IPS-NIHi11 (cell line): ENCODE results near the gene PLD2.
"Not testable (repeated sequence)": the region's sequence is repeated elsewhere in the genome, so short reads cannot be mapped to it uniquely, and the experiment has no call there.

ENCODE experiments used
- DNase-seq: peaks from one replicate; pipeline ENCODE4 v3.0.0; 2012; ENCODE audit warnings: mixed read lengths, low spot score

Gene PLD2

DNA sequence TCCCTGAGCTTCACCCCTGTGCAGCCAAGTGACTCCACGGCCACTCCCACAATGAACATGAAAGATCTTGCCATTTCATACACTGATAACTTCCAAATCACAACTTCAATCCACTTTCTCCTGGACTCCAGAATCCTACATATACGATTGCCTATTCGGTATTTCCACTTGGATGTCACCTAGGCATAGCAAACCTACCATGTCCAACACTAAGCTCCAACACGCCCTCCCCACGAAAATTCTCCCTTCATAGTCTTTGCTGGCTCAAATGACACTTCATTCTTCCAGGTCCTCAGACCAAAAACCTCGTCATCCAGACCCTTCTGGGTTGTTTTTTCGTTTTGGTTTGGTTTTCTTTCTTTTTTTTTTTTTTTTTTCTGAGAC, 16.3 kb upstream of the PLD2 start:
- DNase-seq: no peak

DNA sequence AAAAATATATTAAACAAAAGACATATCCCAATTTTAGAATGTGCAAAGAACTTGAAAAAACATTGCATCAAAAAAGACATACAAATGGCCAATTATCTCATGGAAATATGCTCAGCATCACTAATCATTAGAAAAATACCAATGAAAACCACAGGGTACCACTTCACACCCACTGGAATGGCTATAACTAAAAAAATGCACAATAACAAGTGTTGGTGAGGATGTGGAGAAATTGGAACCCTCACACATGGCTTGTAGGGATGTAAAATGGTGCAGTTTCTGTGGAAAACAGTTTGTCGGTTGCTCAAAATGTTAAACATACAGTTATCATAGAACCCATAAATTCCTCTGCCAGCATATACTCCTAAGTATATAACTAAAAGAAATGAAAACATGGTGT, 11.8 kb upstream of the PLD2 start:
- DNase-seq: no peak

DNA sequence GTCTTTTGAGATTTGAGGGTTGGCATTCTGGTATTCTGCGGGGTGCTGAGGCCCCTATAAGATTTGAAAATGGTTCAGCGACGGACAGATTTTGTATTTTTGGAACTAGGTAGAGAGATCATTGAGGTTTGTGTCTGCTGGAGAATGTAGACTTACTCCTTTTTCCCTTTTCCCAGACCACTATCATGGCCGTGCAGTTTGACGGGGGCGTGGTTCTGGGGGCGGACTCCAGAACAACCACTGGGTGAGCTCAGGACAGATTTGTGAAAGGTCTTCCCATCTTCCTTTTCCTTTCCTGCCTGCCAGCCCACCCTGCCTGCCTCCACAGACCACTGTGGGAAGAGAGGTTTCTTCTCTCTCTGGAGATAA, 10.4 kb upstream of the PLD2 start:
- peak; percentile 78 for DNase-seq

DNA sequence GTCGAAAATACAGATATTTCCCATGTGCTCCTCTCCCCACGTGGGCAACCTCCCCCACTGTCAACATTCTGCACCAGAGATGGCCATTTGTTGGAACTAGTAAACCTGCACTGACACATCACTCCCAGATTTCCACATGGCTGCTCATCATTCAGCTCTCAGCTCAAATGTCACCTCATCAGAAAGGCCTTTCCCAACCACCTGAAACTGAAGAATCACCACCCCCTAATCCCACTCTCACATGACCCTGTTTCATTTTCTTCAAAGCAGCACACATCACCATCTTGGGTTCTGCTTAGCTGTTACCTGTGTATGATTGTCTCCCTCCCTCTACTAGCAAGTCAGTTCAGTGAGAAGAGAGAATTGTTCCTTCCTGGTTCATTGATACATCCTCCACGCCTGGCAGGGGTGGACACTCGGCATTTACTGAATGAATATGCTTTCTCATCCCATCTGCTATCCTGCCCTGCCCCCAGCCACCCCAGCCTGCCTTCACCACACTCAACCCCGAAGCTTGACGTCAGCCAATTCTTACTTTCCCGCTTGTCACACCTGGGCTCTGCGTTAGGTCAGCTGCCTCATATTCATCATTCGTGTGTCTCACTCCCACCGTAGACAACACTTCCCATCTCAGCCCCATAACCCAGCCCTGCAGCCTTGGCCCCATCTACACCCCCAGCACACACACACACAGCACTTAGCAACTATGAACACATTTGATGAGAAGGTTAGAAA, 6.3 kb upstream of the PLD2 start:
- DNase-seq: no peak

DNA sequence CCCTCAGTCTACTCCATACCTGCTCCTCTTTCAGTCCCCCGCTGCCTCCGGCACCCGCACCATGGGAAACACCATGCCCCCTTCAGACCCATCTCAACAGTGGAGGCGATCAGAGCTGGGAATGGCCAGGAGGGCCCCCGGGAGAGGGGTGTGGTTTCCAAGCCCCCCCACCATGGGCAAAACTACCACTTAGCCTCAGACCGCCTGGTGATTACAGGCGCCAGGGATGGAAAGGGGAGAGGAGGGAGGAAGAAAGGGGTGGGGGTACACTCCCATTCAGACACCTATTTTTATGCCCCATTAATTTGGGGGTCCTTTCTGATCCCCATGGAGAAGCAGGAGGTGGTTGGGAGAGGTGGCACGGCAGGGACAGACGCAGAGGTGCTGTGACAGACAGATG, 4.7 kb upstream of the PLD2 start, which contains the start of gene C17orf114:
Gene C17orf114, minus strand, starts transcription at position 101 of the 400 bp plus-strand sequence.
- no peak for DNase-seq

DNA sequence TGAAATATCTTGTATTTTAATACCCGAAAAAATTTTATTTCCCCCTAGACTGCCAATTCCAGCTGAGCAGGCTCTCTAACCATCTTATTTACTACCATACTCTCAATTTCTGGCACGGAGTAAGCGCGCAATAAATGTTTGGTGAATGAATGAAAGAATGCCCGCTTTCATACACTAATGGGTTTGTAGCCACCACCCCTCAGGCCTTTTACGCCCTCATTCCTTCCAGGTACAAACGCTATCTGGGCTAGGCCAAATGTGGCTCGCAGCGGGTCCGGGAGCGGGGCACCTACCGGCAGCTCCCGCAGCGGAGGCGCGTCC, 536 bp upstream of the PLD2 start:
- no peak for DNase-seq

DNA sequence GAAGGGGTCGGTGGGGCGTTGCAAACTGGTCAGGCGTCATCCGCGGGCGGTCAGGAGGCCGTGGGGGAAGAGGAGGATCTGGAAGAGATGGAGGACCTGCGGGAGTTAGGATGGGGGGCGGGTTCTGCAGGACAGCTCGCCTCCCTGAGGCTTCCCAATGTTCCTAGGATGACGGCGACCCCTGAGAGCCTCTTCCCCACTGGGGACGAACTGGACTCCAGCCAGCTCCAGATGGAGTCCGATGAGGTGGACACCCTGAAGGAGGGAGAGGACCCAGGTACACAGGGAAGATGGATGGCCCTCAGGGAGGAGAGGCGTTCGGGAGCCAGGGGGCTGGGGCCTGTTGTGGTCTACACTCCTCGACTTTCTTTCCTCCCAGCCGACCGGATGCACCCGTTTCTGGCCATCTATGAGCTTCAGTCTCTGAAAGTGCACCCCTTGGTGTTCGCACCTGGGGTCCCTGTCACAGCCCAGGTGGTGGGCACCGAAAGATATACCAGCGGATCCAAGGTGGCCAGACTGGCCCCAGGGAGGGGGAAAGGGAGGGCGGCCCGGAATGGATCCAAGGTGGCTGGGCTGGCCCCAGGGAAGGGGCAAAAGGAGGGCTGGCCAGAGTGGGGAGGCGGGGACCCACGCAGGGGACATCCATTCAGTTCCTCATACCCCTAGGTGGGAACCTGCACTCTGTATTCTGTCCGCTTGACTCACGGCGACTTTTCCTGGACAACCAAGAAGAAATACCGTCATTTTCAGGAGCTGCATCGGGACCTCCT, 839 bp downstream of the PLD2 start:
- DNase-seq: no peak

DNA sequence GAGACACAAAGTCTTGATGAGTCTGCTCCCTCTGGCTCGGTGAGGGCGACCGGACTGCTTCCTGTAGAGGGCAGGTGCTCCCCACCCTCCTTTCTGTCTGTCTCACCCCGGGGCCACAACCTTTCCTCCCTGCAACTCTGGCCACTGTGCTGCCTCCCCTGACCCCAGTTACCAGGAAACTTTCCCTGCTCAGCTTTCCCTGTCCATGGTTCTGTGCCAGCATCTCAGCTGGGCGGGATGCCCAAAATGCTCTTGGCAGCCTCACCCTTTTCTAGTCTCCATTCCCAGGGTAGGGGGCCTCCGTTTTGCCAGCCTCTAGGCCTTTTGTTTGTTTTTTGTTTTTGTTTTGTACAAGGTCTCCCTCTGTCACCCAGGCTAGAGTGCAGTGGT, 1.4 kb downstream of the PLD2 start:
- no peak for DNase-seq

DNA sequence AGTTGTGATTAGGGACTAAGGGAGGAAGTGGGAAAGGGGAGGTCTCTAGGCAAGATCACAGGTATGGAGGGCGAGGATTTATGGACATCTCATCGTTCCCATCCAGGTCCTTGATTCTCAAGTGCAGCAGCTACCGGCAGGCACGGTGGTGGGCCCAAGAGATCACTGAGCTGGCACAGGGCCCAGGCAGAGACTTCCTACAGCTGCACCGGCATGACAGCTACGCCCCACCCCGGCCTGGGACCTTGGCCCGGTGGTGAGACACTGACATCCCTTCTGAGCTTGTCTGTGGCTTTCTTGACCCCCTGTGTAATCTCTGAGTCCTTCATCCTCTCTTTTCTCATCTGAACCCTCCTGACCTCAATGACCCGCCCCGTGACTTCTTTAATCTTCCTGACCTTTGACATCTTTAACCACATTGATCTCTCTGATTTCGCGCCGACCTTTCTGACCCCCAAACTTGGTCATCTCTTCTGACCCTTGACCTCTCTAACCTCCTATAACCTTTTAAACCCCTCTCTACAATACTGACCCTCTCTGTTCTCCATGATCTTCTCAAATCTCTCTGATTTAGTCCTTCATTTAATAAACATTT, 3.8 kb downstream of the PLD2 start:
- DNase-seq: no peak

DNA sequence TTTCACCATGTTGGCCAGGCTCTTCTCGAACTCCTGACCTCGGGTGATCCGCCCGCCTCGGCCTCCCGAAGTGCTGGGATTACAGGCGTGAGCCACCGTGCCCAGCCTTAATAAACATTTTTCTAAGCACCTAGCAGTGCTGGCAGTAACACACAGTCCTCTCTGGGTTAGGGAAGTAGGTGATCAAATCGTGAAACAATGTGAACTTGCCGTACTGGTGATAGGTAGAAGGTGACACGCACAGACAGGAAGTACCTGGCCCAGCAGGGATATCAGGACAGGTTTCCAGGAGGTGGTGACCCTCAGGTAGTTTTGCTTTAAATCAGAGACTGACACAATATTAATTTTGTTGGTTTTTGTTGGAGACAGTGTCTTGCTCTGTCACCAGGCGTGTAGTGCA, 4.5 kb downstream of the PLD2 start:
- DNase-seq: no peak

DNA sequence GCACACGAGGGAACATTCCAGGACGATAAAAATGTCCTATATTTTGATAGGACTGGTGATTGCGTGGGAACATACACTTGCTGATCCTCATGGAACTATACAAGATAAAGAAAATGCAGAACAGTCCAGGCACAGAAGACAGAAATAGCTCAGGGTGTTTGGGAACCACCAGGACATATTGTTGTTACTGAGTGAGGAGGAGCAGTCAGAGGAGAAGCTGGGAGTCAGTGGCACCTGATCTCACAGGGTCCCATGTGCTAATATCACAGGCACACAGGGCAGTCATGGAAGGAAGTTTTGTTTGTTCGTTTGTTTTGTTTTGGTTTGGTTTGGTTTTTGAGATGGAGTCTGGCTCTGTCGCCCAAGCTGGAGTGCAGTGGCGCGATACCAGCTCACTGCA, 5.7 kb downstream of the PLD2 start:
- no peak for DNase-seq

DNA sequence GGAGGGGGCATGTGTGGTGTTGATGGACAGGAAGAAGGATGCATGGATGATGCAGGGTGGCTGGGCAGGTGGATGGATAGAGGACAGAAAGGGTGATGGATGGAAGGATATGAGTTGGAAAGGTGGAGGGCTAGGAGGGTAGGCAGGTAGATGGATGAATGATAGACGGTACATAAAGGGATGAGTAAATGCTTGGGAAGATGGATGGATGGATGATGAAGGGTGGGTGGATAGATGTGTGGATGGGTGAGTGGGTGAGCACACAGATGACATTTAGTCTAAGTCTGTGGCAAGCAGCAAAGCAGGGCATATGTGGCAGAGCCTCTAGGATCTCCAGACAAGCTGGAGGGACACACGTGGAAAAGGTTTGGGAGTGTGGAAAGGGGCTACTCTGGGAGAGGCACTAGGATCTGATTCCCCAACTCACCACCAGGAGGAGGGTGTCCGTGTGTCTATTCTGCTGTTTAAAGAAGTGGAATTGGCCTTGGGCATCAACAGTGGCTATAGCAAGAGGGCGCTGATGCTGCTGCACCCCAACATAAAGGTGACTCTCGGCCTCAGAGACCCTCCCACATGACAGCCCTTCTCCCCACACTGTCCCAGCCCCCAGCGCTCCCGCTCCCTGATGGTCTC, 8.2 kb downstream of the PLD2 start:
- DNase-seq: peak; percentile 54

DNA sequence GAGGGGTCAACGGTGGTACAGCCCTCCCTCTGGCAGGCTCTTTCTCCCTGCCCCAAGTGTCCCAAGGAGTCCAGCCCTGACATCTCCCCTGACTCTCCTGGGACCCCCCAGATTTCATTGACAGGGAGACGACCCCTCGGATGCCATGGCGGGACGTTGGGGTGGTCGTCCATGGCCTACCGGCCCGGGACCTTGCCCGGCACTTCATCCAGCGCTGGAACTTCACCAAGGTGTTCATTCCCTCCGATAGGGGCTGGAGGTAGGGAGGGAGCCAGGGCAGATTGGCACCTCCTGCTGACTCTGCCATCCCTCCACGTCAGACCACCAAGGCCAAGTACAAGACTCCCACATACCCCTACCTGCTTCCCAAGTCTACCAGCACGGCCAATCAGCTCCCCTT, 9.9 kb downstream of the PLD2 start:
- DNase-seq: no peak

DNA sequence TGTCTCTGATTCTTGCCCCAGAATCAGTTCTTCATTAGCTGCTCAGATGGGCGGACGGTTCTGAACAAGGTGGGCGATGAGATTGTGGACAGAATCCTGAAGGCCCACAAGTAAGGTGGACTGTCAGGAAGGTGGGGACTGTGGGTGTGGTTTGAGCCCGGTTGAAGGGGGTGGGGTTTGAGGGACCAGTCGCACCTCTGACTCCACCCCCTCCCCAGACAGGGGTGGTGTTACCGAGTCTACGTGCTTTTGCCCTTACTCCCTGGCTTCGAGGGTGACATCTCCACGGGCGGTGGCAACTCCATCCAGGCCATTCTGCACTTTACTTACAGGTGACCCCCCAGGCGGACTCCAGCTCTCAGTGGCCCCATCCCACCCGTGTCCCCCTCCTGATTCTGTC, 11.3 kb downstream of the PLD2 start:
- peak; percentile 61 for DNase-seq

DNA sequence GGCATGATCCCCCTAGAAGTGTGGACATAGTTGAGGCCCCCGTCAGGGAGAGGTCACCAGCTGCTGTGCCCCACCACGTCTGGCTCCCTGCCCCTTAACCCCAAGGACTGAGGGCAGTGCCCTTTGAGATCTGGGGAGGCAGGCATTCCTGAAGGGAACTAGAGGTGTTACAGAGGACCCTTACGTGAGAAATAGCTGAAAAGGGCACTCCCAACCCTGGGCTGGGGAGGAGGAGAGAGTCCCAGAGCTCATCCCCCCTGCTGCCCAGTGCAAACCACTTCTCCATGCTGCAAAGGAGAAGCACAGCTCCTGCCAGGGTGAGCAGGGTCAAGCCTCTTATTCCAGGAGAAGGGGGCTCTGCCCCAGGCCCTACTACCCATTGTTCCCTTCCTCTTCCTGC, 15.9 kb downstream of the PLD2 start:
- DNase-seq: no peak

DNA sequence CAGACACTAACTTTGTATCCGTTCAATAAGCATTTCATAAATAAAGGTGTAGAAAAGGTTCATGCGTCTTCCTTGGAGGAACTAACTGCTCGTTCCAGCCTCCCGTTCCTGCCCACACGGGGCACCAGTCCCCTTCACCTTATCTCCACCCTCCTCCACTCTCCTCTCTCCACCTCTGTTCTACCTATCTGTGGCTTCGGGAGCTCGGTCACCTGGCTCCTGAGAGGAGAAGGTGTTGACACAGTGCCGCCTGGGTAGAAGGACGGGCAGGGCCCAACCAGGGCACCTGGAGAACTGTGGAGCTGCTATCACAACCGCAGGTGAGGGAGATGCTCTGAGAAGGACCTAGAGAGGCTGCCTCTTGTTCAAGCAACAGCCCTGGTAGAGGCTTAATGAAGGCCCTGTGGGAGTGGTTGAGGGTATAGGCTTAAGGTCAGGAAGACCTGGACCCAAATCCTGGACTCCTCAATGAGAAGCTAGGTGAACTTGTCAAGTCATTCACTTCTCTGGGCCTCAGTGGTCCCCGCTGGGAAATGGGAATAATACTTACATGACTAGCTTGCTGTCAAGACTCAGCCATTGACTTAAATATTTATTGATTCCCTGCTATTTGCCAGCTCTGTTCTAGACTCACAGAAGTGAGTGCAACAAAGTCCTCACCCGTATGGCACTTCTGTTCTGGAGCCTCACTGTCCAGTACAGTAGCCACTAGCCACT, 16.6 kb downstream of the PLD2 start:
- DNase-seq: no peak

DNA sequence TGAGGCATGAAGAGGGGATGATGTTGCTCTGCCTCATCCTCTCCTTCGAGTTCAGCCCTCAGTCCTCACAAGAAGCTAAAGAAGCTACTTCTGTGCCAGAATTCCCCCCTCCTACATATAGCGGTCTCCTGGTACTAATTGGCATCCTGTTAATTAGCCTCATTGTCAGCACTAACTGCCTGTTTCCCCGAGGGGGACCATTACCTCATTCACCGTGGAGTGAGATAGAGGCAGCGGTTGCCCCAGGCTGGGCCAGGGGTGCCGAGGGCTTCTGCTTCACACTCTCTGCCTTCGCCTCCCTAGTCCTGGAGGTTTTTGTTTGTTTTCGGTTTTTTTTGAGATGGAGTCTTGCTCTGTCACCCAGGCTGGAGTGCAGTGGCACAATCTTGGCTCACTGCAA, 20.4 kb downstream of the PLD2 start:
- DNase-seq: no peak

DNA sequence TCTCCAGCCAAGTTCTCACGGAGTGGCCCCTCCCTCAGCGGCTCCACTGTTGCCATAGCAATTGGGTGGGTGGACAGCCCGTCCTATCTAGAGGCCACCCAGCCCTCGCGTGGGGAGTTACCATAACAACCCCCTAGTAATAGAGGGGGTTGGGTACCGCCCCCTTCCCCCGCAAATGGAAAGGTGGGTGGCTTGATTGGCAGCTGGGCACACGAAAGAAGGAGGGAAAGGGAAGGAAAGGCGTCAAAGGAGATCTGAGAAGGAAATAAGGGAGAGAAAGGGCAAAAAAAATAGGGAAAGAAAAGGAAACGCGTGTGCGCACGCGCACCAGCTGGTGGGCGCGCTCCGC, 25.9 kb downstream of the PLD2 start:
- not testable (repeated sequence) for DNase-seq

DNA sequence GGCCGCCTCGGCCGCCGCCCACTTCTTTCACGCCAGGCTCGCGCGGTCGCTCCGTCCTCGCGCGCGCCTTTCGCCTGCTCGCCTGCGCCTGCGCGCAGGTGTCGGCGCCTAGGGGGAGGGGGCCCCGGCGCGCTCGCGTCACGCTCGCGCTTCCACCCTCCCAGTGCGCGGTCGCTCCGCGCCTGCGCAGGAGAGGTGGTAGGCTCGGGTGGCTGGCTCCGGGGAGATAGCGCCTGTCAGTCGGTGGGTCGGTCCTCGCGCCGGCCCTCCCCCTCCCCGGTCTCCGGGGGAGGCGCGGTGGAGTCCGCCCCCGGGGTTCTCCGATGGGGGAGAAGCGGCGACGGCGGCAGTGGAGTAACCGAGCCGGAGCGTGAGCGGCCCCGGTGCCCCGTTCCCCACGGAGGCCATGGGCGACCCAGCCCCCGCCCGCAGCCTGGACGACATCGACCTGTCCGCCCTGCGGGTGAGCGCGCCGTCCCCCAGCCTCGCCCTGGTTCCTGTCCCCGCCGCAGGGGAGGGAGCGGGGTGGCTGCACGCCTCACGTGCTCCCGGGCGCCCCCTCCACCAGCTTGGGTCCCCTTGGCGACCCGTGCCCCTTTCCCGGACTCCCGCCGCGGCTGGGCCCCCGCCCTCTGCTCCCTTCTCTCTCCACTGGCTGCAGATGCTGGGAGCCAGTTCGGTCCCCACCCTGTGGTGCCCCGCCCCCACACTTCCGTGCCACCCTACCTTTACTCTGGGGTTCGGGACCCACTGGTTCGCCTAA, 26.4 kb downstream of the PLD2 start, which contains the start of gene MINK1:
Gene MINK1, plus strand, starts transcription at position 163 of the 763 bp plus-strand sequence. Its CDS starts 244 bp downstream, at position 407.
- peak; percentile 98 for DNase-seq

DNA sequence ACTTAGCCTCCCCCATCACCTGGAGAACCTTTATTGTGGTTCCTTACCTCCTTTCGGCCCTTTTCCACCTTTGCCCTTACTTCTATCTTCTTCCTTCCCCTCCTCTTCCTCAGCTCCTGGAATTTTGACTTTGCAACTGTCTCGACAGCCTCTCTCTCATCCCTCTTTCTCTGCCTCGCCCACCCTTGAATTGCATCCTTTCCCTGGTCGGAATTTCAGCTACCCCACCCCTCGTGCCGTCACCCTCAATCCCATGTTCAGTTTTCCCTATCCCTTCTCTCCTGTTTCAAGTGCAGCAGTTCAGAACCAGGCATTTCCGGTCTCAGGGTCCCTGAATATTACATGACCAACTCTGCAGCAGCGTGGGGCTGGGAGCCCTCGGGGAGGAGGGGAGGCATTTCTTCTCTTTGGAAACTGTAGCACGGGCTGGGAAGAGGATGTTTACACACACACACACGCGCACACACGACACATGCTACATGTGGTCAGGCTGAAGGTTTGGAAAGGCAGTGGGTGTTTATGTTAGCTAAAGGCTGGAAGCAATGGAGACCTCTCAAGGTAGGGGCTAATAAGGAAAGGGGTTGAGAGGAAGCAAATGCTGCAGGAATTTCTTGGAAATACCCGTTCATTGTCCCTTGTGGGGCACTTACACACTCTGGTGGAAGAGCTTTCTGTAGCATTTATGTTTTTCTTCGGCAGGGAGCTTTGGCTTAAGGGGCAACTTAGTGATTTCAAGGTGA, 27.2 kb downstream of the PLD2 start:
- no peak for DNase-seq

DNA sequence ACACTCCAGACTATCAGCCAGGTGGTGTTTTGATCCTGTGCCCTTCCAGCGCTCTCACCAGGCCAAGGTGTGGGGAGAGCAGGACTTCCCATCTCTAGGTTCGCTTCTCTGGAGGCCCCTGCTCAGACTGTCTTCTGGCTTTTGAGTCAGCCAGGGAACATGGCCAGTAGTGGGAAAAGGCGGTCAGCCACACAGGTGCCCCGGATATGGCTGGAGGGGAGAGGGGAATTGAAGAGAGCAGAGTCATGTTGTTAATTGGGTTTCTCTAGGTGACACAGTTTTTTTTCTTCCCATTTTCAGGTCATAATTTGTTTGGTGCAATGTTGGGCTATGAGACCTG, 27.7 kb downstream of the PLD2 start:
- DNase-seq: no peak
